Stomach (tissue), 4 donors: ENCODE results near the gene SLC18B1.

Source experiments
- POLR2A ChIP-seq, 4 donors: fragments of 450-650 bp; IDR thresholded peaks; one replicate each; pipeline ENCODE4 v1.6.1; 2016; ENCODE audit warnings: antibody characterized with exemption in 4 of 4, control low read depth in 2 of 4, mild to moderate bottlenecking in 1 of 4, moderate library complexity in 1 of 4
- TF ChIP-seq, protein P1 (sequence below), 7 experiments: fragments of 450-650 bp in 4 of 7; fragments of 200-600 bp in 3 of 7; sonication (generic) in 3 of 7; IDR thresholded peaks; one replicate each; pipeline ENCODE4 v1.5.1; 2016 to 2019; ENCODE audit warnings: antibody characterized with exemption in 7 of 7, control low read depth in 2 of 7, mild to moderate bottlenecking in 1 of 7

DNA sequence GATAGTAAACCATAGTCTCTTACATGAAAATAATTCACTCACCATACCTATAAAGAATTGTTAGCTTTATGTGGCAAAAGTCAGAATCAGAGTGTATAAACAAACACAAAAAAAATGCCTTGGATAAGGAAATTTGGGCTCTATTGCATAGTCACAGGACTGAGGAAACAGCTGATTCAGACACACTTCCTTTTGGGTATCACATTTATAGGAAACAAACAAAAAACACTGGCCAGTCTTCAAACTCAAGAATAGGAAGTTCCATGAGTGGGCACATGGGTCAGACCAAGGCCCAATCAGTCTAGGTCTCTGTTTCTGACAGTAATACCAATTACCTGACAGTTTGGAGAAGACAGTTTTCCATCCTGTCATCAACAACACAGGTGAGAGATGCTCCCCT is 8.0 kb downstream of the SLC18B1 start:
- no peak for TF ChIP-seq POLR2A (IDR thresholded peaks at IDR 0.05)
- TF ChIP-seq, protein P1, sequence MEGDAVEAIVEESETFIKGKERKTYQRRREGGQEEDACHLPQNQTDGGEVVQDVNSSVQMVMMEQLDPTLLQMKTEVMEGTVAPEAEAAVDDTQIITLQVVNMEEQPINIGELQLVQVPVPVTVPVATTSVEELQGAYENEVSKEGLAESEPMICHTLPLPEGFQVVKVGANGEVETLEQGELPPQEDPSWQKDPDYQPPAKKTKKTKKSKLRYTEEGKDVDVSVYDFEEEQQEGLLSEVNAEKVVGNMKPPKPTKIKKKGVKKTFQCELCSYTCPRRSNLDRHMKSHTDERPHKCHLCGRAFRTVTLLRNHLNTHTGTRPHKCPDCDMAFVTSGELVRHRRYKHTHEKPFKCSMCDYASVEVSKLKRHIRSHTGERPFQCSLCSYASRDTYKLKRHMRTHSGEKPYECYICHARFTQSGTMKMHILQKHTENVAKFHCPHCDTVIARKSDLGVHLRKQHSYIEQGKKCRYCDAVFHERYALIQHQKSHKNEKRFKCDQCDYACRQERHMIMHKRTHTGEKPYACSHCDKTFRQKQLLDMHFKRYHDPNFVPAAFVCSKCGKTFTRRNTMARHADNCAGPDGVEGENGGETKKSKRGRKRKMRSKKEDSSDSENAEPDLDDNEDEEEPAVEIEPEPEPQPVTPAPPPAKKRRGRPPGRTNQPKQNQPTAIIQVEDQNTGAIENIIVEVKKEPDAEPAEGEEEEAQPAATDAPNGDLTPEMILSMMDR (IDR thresholded peaks at IDR 0.05), result no peak
